HG03108 (cell line): ENCODE data around the gene RELA.
"Not testable (repeated sequence)": the region's sequence is repeated elsewhere in the genome, so short reads cannot be mapped to it uniquely, and the experiment has no call there.

Experiments
- ATAC-seq: cut with Tn5 transposase; IDR thresholded peaks from one replicate; pipeline ENCODE4 v1.9.1; 2021; ENCODE audit warnings: moderate library complexity; ENCODE audit not compliant: unreplicated experiment

The RELA gene

GRCh38 chr11:65672180-65672860 is 9.6 kb upstream of the RELA start:
- ATAC-seq = no peak

- peak; percentile 16 for ATAC-seq
These were observed 1.0 kb upstream of the RELA start for GRCh38 chr11:65663639-65664200.

- no peak for ATAC-seq
These were observed 393 bp downstream of the RELA start for GRCh38 chr11:65662247-65662798.

GRCh38 chr11:65661599-65662246 is 993 bp downstream of the RELA start:
- ATAC-seq = no peak

GRCh38 chr11:65660908-65661307 is 1.8 kb downstream of the RELA start:
- not testable (repeated sequence) for ATAC-seq

- ATAC-seq = no peak
These were observed 2.7 kb downstream of the RELA start for GRCh38 chr11:65660038-65660437.

GRCh38 chr11:65658174-65659021 is 4.3 kb downstream of the RELA start:
- no peak for ATAC-seq

- no peak for ATAC-seq
These were observed 5.3 kb downstream of the RELA start for GRCh38 chr11:65657426-65657825.

GRCh38 chr11:65655570-65656332 is 7.0 kb downstream of the RELA start:
- no peak for ATAC-seq

GRCh38 chr11:65654375-65655349 is 8.1 kb downstream of the RELA start:
- no peak for ATAC-seq

- no peak for ATAC-seq
These were observed 9.2 kb downstream of the RELA start for GRCh38 chr11:65653229-65654225.

- ATAC-seq = peak; percentile 62
These were observed 10.0 kb downstream of the RELA start for GRCh38 chr11:65652511-65653228.

GRCh38 chr11:65651589-65652510 is 10.9 kb downstream of the RELA start:
- no peak for ATAC-seq

GRCh38 chr11:65651339-65651588 is 11.5 kb downstream of the RELA start:
- no peak for ATAC-seq

GRCh38 chr11:65650547-65651338 is 12.0 kb downstream of the RELA start:
- ATAC-seq = no peak
